ENCODE results near the gene ZNF691.
"Not testable (repeated sequence)": the region's sequence is repeated elsewhere in the genome, so short reads cannot be mapped to it uniquely, and the experiment has no call there.

ZNF691 gene

GRCh38 chr1:42846257-42847110 is at the start of gene ZNF691:
Gene ZNF691 (plus strand): TSS chr1:42846613. CDS start chr1:42849659, 3,046 bp downstream.
- peak; percentile 68 to 87 for DNase-seq

DNA sequence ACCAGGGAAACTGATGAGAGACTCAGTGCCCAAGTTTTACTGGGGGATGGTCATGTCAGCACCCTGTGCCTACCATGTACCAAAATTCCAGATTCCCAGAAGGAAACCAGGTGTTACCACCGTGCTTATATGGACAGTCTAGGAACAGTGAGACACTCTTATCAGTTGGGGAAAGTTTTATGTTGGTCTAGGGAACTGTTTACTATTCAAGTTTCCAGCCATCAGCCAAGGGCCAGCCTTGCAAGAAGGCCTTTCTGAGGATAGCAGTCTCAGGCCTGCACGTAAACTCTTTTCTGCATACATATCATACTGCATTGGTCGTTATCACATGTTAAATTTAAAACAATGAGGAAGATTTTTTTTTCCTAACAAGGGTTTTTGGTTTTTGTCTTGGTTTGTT is 49.0 kb upstream of the ZNF691 start:
- DNase-seq: no peak

DNA sequence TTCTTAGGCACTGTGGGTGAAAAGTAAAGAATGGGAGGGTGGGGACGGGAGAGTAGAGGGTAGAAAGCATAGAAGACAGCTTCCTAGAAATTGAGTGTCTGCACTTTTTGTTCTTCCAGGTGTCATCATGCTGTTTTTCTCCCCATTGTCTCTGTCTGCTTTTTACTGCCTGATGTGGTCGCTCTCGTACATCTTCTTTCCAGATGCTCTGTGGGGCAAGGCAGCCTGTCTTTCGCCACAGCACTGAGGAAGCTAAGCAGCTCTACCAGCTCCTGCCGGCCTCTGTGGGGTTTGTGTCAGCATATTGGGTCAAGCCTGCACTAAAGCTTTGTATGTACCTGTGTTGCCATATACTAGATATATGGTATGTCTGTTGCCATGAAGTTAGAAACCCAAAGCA is 48.4 kb upstream of the ZNF691 start:
- DNase-seq: no peak

GRCh38 chr1:42801832-42802473 is 44.5 kb upstream of the ZNF691 start:
- DNase-seq: no peak

GRCh38 chr1:42806171-42806570 is 40.2 kb upstream of the ZNF691 start:
- no peak for DNase-seq

DNA sequence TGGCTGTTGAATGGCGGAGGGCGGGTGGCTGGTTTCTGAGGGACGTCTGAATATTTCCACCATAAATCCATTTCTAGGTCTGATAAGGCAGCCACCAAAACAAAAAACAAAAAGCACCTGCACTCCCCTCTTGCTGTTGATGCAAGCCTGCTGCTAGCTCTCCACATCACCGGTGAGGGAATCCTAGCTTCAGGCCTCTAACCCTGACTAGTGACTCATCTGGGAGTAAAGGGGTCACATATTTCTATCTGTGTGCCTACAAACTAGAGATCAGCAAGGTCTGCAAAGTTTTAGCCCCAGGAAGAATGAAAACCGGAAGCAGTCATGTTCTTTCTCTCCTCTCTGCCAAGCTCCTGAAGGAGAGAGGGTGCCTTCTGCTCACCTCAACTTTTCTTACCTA is 39.8 kb upstream of the ZNF691 start:
- no peak for DNase-seq

DNA sequence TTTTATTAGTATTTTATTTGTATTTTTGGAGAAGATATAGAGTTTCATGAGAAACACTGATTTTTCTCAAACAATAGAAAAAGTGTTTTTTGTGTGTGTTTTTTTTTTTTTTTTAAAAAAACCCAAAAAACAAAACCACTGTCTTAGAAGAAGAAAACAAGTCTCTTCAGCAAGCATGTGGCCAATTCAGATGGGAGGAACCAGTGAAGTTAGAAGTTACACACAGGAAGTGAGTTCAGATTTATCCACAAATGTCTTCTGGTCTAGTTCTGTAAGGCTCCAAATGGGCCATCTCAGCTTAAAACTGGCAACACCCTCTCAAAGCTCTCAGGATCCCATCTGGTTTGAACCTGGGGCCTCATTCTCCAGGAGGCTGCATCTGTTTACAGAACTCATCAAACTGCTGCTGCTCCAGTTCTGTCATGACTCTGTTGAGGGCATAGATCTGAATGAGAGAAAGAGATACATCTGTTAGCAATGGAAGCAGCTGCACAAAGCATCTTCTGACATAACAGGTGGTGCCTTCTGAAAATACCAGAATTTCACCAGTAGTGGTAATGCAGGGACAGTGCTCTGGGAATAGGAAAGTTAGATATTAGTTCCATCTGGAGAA is 39.3 kb upstream of the ZNF691 start:
- DNase-seq: no peak

DNA sequence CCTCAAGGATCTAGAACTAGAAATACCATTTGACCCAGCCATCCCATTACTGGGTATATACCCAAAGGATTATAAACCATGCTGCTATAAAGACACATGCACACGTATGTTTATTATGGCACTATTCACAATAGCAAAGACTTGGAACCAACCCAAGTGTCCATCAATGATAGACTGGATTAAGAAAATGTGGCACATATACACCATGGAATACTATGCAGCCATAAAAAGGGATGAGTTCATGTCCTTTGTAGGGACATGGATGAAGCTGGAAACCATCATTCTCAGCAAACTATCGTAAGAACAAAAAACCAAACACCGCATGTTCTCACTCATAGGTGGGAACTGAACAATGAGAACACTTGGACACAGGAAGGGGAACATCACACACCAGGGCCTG is 31.6 kb upstream of the ZNF691 start:
- not testable (repeated sequence) for DNase-seq

- DNase-seq: peak in 1 of 2 experiments; percentile 33
Observed at GRCh38 chr1:42815941-42816584, 30.4 kb upstream of the ZNF691 start.

DNA sequence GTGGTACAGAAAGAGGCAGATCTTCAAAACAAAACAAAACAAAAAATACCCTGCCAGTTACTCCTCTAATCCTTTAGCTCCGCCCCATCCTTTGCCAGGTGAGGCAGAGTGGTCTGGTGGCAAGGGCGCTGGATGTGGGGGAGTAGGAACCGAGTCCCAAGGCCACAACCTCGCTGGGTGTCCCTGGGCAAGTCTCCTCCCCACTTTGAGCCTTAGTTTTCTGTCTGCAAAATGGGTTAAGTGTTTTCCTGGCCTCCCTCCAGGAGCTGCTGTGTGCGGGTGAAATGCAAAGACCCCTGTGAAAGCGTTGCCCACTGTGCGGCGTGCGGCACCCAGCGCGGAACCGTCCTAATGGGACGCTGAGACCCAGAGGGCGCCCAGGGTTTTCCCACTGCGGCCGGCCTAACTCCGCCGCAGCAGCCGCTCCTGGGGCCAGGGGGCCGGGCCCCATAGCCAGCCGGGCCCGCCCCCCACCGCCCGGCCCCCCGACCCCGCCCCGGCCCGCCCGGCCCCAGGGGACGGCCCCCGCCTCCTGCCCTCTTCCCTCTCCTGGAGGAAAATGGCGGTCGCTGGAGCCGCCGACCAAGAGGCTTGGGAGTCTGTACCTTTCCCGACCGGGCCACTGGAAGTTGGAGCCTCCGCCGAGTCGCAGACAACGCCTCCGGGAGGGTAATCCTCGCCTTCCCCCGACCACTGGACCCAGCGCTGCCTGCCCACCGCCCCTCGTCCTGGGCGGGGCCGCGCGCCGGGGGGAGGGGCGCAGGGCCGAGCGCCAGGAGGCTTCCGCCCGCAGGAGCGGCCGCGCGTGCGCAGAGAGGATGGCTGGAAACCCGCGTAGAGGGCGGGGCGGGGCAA is 29.6 kb upstream of the ZNF691 start, which contains the start of the genes ERMAP and SVBP:
ERMAP (plus strand) TSS at position 538 of the 855 bp plus-strand sequence. CDS start 13,327 bp downstream, outside the sequence.
SVBP (minus strand) TSS at position 813 of the 855 bp plus-strand sequence. CDS start 853 bp downstream, outside the sequence.
- DNase-seq: peak in 1 of 2 experiments; percentile 68

DNA sequence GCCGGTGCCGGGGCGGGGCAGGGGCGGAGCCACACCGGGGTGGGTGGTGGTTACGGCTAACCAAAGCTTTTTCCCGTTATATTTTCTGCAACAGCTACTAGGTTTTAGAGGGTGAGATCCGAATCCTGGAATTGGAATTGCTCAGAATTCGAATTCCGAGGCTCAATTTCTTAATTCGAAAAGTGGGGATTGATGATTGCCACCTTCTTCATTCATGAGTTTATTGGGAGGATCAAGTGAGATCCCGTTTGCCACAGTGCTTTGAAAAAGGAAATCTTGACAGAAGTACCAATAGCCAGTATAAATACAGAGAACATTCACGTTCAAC is 29.0 kb upstream of the ZNF691 start:
- DNase-seq: no peak

- DNase-seq: no peak
Observed at GRCh38 chr1:42817976-42818375, 28.4 kb upstream of the ZNF691 start.

DNA sequence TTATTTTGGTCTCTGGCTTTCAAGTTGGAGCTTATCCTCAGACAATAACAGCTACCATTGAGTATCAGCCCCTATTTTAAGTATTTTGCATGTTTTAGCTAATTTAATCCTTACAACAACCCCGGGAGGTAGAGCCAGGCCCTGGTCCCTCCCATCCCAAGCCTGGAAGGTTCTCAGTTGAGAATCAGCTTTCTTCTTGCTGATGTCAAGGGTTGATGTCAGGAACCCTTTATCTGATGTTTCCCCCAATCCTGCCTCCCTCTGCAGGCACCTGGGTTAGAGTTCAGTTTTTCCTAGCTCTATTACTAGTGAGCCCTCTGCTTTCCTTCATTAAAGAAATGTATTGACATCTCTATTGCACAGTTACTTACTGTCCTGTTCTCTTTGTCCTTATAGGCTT is 25.6 kb upstream of the ZNF691 start:
- DNase-seq: no peak

GRCh38 chr1:42821690-42822089 is 24.7 kb upstream of the ZNF691 start:
- no peak for DNase-seq

DNA sequence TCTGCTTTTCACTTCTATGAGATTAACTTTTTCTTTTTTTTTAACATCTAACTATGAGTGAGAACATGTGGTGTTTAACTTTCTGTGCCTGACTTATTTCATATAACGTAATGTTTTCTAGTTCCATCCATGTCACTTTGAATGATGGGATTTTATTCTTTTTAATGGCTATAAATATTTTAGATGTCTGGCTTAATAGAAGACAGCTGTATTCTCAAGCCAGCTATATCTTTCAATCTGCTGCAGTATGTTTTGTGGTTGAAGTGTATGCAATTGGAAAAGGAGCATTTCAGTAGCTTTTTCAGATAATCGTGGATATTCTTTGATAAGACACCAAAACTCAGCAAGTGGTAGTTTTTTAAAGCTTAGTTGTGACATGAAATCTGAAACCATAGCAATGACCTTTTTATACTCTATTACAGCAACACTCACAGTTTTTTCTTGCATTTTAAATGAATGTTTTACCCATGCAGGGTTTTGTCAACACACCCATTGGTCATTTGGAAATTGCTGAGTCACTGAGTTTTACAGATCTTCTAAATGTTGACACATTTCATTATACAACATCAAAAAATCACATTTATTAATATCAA is 23.5 kb upstream of the ZNF691 start:
- DNase-seq: no peak

DNA sequence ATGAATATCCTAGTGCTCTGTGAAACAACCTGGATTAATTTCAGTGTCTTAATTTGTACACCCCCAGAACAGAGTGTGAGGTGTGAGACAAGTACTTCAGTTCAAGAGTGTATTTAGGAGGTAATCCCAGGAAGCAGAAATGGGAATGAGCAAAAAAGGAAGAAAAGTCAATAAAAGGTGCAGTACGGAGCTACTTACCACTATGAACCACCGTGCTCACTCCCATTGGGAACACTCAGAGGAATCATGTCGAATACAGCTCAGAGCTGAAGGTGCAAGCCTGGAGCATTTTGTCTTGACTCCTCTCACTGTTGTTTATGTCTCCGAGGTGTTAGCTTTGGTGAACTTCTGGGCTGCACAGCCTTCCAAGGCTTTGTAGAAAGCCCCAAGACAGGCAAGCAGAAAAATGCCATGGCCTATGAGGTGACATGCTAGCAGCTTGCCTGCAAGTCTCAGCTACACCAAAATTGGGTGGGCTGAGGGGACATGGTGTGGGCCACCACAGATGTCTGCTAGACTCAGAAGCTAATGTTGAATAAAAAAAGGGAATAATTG is 21.9 kb upstream of the ZNF691 start:
- DNase-seq: no peak

DNA sequence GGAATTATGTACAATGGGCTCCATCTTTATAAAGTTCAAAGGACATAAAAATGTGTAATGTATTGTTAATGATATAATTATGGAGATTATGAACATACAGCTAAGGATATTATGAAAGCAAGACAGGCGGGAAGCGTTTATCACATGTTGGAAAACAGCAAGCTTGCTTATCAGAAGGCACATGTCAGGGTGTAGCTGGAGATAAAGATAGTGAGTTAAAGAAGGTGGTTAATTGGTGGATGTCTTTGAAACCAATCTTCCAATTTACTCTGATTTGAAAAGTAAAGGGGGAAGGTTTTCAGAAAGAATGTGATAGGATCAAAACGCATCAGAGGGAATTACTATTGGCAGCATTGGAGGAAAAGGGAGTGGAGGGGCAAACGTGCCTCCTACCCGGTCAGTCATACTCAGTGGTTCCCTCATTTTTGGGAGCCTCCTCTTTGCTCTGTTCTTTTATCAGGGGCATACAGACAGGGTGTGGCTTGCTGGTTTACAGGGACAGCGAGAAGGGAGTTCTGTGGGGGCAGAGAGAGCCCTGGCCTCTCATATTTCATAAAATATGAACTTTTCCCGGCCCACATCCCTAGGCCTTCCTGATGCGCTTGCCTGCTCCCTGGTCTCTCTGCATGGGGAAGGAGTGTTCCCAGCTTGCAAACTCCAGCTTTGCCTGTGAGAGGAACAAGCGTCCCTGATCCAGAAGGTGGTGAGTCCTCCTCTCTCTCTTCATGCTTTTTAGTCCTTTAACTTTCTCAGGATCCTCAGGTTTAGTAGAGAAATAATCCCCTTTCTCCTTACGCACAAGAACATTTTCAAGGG is 21.2 kb upstream of the ZNF691 start:
- no peak for DNase-seq

DNA sequence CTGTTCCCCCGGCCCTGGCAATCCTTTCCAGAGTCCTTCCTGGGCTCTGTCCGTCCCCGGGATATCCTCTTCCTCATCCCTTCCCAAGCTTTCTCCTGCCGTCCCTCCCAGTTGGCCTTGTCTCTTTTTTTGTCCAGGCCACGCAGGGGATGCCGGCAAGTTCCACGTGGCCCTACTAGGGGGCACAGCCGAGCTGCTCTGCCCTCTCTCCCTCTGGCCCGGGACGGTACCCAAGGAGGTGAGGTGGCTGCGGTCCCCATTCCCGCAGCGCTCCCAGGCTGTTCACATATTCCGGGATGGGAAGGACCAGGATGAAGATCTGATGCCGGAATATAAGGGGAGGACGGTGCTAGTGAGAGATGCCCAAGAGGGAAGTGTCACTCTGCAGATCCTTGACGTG is 15.8 kb upstream of the ZNF691 start:
- no peak for DNase-seq

DNA sequence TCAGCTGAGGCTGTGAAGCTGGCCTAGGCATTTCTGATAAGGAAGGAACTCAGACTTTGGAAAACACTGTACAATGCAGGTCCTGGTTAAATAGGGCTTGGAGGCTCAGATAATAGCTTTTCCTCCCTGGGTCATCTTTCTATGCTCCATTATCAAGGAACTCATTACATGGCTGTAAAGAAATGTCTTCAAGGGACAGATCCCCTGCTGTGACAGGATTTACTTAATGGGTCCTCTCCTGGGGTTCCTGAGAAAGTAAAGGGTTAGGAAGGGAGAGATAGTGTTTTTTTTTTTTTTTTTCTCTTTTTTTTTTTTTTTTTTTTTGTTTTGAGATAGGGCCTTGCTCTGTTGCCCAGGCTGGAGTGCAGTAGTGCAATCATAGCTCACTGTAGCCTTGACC is 15.1 kb upstream of the ZNF691 start:
- no peak for DNase-seq

GRCh38 chr1:42832641-42833240 is 13.7 kb upstream of the ZNF691 start:
- no peak for DNase-seq
